Measurements from ENCODE around the gene LRP1B. TPM values are rescaled to one million over a fixed set of nuclear protein-coding genes. Genes with fewer than 3 reads are reported as not detected.

The LRP1B gene
- total and polyA plus RNA-seq, 2 donors (not counting 1 experiment from before 2014, with no cell fraction given), result not detected

DNA sequence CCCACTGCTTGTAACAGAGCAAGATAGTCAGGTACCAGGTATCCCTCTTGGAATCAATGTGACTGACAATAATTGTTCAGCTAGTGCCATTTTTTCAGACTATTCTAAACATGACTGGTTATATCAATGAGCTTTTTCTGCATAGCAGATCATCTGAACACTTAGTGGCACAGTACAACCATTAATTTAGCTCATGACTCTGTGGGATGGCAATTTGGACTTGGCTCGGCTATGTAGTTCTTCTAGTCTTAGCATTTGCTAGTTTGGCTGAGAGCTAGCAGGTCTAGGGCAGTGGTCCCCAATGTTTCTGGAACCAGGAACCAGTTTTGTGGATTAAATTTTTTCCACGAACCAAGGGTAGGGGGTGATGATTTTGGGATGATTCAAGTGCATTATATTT lies 1929.2 kb downstream of the LRP1B start:
- H2AFZ ChIP-seq (ENCODE audit: insufficient read depth, low read depth, low read length, poor library complexity, severe bottlenecking), result no peak overlapping the region
- no peaks in the 10 kb centered on the region for H3K4me1 ChIP-seq (ENCODE audit: control insufficient read depth in 2 of 2, insufficient read depth in 2 of 2, low read length in 2 of 2)
- Mint-ChIP-seq H3K4me3 (no peak overlapping the region), H3K9me3 (ENCODE audit: insufficient read depth) (no peaks in the 10 kb centered on the region), H3K4me1 (no peaks in the 10 kb centered on the region), H3K27me3 (no peaks in the 10 kb centered on the region), H3K27ac (no peak overlapping the region)
- H4K20me1 ChIP-seq (ENCODE audit: control insufficient read depth, insufficient read depth, low read length, poor library complexity, severe bottlenecking), result no peaks in the 10 kb centered on the region
- CTCF ChIA-PET, result no interaction called here
- H3K4me2 ChIP-seq (replicated peaks; ENCODE audit: low read depth, low read length, poor library complexity, severe bottlenecking), result no peak overlapping the region
- H3K79me2 ChIP-seq (ENCODE audit: control insufficient read depth, insufficient read depth, low read length), result no peaks in the 10 kb centered on the region
- intact Hi-C loops (cut with micrococcal nuclease), result no loop called here
- H3K9ac ChIP-seq (ENCODE audit: low read length), result no peak overlapping the region
- WGBS (ENCODE audit: insufficient coverage), result no CpG with 5 or more reads among the region's 2 CpGs
- H3K36me3 ChIP-seq (replicated peaks in 1 of 2; ENCODE audit: control extremely low read depth in 1 of 2, control insufficient read depth in 1 of 2, extremely low read depth in 1 of 2, insufficient read depth in 2 of 2, low read length in 1 of 2), result no peaks in the 10 kb centered on the region
- POLR2A ChIA-PET, result no interaction called here
- no peak for ATAC-seq (ENCODE audit: low read depth)
- no peaks in the 10 kb centered on the region for H3K27me3 ChIP-seq (replicated peaks in 1 of 4; ENCODE audit: control extremely low read depth in 1 of 4, control insufficient read depth in 3 of 4, insufficient read depth in 4 of 4, low read length in 3 of 4)
- no peak for DNase-seq
- TF ChIP-seq, protein P1, sequence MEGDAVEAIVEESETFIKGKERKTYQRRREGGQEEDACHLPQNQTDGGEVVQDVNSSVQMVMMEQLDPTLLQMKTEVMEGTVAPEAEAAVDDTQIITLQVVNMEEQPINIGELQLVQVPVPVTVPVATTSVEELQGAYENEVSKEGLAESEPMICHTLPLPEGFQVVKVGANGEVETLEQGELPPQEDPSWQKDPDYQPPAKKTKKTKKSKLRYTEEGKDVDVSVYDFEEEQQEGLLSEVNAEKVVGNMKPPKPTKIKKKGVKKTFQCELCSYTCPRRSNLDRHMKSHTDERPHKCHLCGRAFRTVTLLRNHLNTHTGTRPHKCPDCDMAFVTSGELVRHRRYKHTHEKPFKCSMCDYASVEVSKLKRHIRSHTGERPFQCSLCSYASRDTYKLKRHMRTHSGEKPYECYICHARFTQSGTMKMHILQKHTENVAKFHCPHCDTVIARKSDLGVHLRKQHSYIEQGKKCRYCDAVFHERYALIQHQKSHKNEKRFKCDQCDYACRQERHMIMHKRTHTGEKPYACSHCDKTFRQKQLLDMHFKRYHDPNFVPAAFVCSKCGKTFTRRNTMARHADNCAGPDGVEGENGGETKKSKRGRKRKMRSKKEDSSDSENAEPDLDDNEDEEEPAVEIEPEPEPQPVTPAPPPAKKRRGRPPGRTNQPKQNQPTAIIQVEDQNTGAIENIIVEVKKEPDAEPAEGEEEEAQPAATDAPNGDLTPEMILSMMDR (IDR thresholded peaks at IDR 0.05), result no peak
- no peak for TF ChIP-seq EZH2 (IDR thresholded peaks at IDR 0.05; ENCODE audit: borderline replicate concordance, insufficient read depth, low read depth, low read length, poor library complexity, severe bottlenecking)
- H3K4me3 ChIP-seq (ENCODE audit: control extremely low read depth in 1 of 5, extremely low read depth in 1 of 5, insufficient read depth in 1 of 5, low read depth in 2 of 5, low read length in 4 of 5), result no peak overlapping the region
- H3K27ac ChIP-seq (ENCODE audit: low read length in 2 of 2), result no peak overlapping the region
- no peaks in the 10 kb centered on the region for H3K9me3 ChIP-seq (ENCODE audit: control extremely low read depth in 1 of 3, control insufficient read depth in 2 of 3, insufficient read depth in 1 of 3, low read length in 2 of 3)

GRCh38 chr2:140200764-140201163 lies 1930.1 kb downstream of the LRP1B start:
- Histone ChIP-seq H4K20me1 (ENCODE audit: control insufficient read depth, insufficient read depth, low read length, poor library complexity, severe bottlenecking) (no peaks in the 10 kb centered on the region), H3K36me3 (replicated peaks in 1 of 2; ENCODE audit: control extremely low read depth in 1 of 2, control insufficient read depth in 1 of 2, extremely low read depth in 1 of 2, insufficient read depth in 2 of 2, low read length in 1 of 2) (no peaks in the 10 kb centered on the region), H3K9ac (ENCODE audit: low read length) (no peak overlapping the region), H2AFZ (ENCODE audit: insufficient read depth, low read depth, low read length, poor library complexity, severe bottlenecking) (no peak overlapping the region), H3K79me2 (ENCODE audit: control insufficient read depth, insufficient read depth, low read length) (no peaks in the 10 kb centered on the region), H3K9me3 (ENCODE audit: control extremely low read depth in 1 of 3, control insufficient read depth in 2 of 3, insufficient read depth in 1 of 3, low read length in 2 of 3) (no peaks in the 10 kb centered on the region), H3K4me3 (ENCODE audit: control extremely low read depth in 1 of 5, extremely low read depth in 1 of 5, insufficient read depth in 1 of 5, low read depth in 2 of 5, low read length in 4 of 5) (no peak overlapping the region), H3K4me2 (replicated peaks; ENCODE audit: low read depth, low read length, poor library complexity, severe bottlenecking) (no peak overlapping the region), H3K4me1 (ENCODE audit: control insufficient read depth in 2 of 2, insufficient read depth in 2 of 2, low read length in 2 of 2) (no peaks in the 10 kb centered on the region), H3K27me3 (replicated peaks in 1 of 4; ENCODE audit: control extremely low read depth in 1 of 4, control insufficient read depth in 3 of 4, insufficient read depth in 4 of 4, low read length in 3 of 4) (no peaks in the 10 kb centered on the region), H3K27ac (ENCODE audit: low read length in 2 of 2) (no peak overlapping the region)
- DNase-seq, result no peak
- no CpG with 5 or more reads among the region's 2 CpGs for WGBS (ENCODE audit: insufficient coverage)
- intact Hi-C loops (cut with micrococcal nuclease), result no loop called here
- H3K27me3 Mint-ChIP-seq, result no peaks in the 10 kb centered on the region
- ChIA-PET POLR2A (no interaction called here), CTCF (no interaction called here)
- TF ChIP-seq, protein P1 (IDR thresholded peaks at IDR 0.05), result no peak
- TF ChIP-seq EZH2 (IDR thresholded peaks at IDR 0.05; ENCODE audit: borderline replicate concordance, insufficient read depth, low read depth, low read length, poor library complexity, severe bottlenecking), result no peak
- ATAC-seq (ENCODE audit: low read depth), result no peak
- H3K4me1 Mint-ChIP-seq, result no peaks in the 10 kb centered on the region
- H3K27ac Mint-ChIP-seq, result no peak overlapping the region
- H3K9me3 Mint-ChIP-seq (ENCODE audit: insufficient read depth), result no peaks in the 10 kb centered on the region
- no peak overlapping the region for H3K4me3 Mint-ChIP-seq
